WTC11 (cell line): ENCODE measurements around the gene CRNKL1. TPM values are rescaled to one million over a fixed set of nuclear protein-coding genes. Genes with fewer than 3 reads are reported as not detected.

Source experiments
- ATAC-seq: fragments of 200-7000 bp; cut with Tn5 transposase; 2 replicates; pipeline ENCODE4 v1.10.0; 2021; ENCODE audit warnings: mild to moderate bottlenecking, moderate library complexity
- CTCF ChIA-PET: fragments of 300-600 bp; sonication (Branson Sonifier 250); formaldehyde crosslinking; loops from one replicate; lab custom pipeline; 2021; ENCODE audit warnings: antibody characterized with exemption; lab: Charles Lee
- POLR2A ChIA-PET: fragments of 350-600 bp; sonication (Branson Sonifier 250); formaldehyde crosslinking; loops from one replicate; lab custom pipeline; 2021; ENCODE audit warnings: antibody characterized with exemption; lab: Charles Lee
- DNase-seq: peaks from one replicate; pipeline ENCODE4 v3.0.0; 2021; ENCODE audit warnings: low spot score
- H3K27ac Mint-ChIP-seq: 2 replicates; pipeline ENCODE4 v1.8.0; 2021; ENCODE audit warnings: mixed read lengths
- H3K27me3 Mint-ChIP-seq: 2 replicates; pipeline ENCODE4 v1.8.0; 2021; ENCODE audit warnings: low read depth, mild to moderate bottlenecking, moderate library complexity, mixed read lengths
- H3K36me3 Mint-ChIP-seq: 2 replicates; pipeline ENCODE4 v1.8.0; 2021; ENCODE audit warnings: mixed read lengths
- H3K4me1 Mint-ChIP-seq: 2 replicates; pipeline ENCODE4 v1.8.0; 2022; ENCODE audit warnings: mixed read lengths
- H3K4me3 Mint-ChIP-seq: 2 replicates; pipeline ENCODE4 v1.8.0; 2021; ENCODE audit warnings: mild to moderate bottlenecking, moderate library complexity, mixed read lengths
- H3K9me3 Mint-ChIP-seq: 2 replicates; pipeline ENCODE4 v1.8.0; 2021; ENCODE audit warnings: mixed read lengths
- ATF1 ChIP-seq: sonication (generic); formaldehyde crosslinking; IDR thresholded peaks from 2 replicates; pipeline ENCODE4 v1.8.1; 2023; ENCODE audit warnings: mild to moderate bottlenecking, moderate library complexity, missing genetic modification reagents
- CBFB ChIP-seq: sonication (generic); formaldehyde crosslinking; IDR thresholded peaks from 2 replicates; pipeline ENCODE4 v1.8.1; 2022; ENCODE audit warnings: mild to moderate bottlenecking, low read depth, missing genetic modification reagents
- CREM ChIP-seq: sonication (generic); formaldehyde crosslinking; IDR thresholded peaks from 2 replicates; pipeline ENCODE4 v1.8.1; 2022; ENCODE audit warnings: mild to moderate bottlenecking, missing genetic modification reagents, moderate library complexity
- ETV6 ChIP-seq: sonication (generic); formaldehyde crosslinking; IDR thresholded peaks from 2 replicates; pipeline ENCODE4 v1.8.1; 2022; ENCODE audit warnings: mild to moderate bottlenecking, missing genetic modification reagents
- FOXK1 ChIP-seq: sonication (generic); formaldehyde crosslinking; IDR thresholded peaks from 2 replicates; pipeline ENCODE4 v1.8.0; 2022; ENCODE audit warnings: mild to moderate bottlenecking, moderate library complexity, missing genetic modification reagents
- GRHL2 ChIP-seq: fragments of 250-450 bp; sonication (Bioruptor Pico); IDR thresholded peaks from 2 replicates; pipeline ENCODE4 v1.8.0; 2022; ENCODE audit warnings: mild to moderate bottlenecking, moderate library complexity; ENCODE audit not compliant: insufficient replicate concordance, severe bottlenecking
- HMGA2 ChIP-seq: fragments of 250-450 bp; sonication (Bioruptor Pico); IDR thresholded peaks from 2 replicates; pipeline ENCODE4 v1.4.0; 2021; ENCODE audit warnings: mild to moderate bottlenecking, moderate library complexity
- JUN ChIP-seq: sonication (generic); formaldehyde crosslinking; IDR thresholded peaks from 2 replicates; pipeline ENCODE4 v1.8.0; 2023; ENCODE audit warnings: mild to moderate bottlenecking, missing genetic modification reagents
- KAT7 ChIP-seq: sonication (generic); formaldehyde crosslinking; IDR thresholded peaks from 2 replicates; pipeline ENCODE4 v1.8.1; 2023; ENCODE audit warnings: missing genetic modification reagents, mild to moderate bottlenecking, borderline replicate concordance
- NR1H2 ChIP-seq: sonication (generic); formaldehyde crosslinking; IDR thresholded peaks from 2 replicates; pipeline ENCODE4 v1.9.0; 2021; ENCODE audit warnings: mild to moderate bottlenecking, moderate library complexity, missing genetic modification reagents
- OVOL2 ChIP-seq: fragments of 250-450 bp; sonication (Bioruptor Pico); IDR thresholded peaks from 2 replicates; pipeline ENCODE4 v1.9.0; 2021; ENCODE audit warnings: mild to moderate bottlenecking, borderline replicate concordance
- SP1 ChIP-seq: sonication (generic); formaldehyde crosslinking; conservative IDR thresholded peaks from 2 replicates; pipeline ENCODE4 v1.8.1; 2022; ENCODE audit warnings: missing genetic modification reagents
- TEAD4 ChIP-seq: sonication (generic); formaldehyde crosslinking; IDR thresholded peaks from 2 replicates; pipeline ENCODE4 v1.8.0; 2022; ENCODE audit warnings: mild to moderate bottlenecking, missing genetic modification reagents
- TP53 ChIP-seq: sonication (generic); formaldehyde crosslinking; IDR thresholded peaks from 2 replicates; pipeline ENCODE4 v1.8.1; 2023; ENCODE audit warnings: mild to moderate bottlenecking, missing genetic modification reagents
- ZNF263 ChIP-seq: sonication (generic); formaldehyde crosslinking; IDR thresholded peaks from 2 replicates; pipeline ENCODE4 v1.8.1; 2022; ENCODE audit warnings: low read depth, mild to moderate bottlenecking, moderate library complexity, missing genetic modification reagents
- ZNF317 ChIP-seq: sonication (generic); formaldehyde crosslinking; IDR thresholded peaks from 2 replicates; pipeline ENCODE4 v1.8.1; 2023; ENCODE audit warnings: low read depth, mild to moderate bottlenecking, moderate library complexity, missing genetic modification reagents, borderline replicate concordance
- ZNF396 ChIP-seq: fragments of 250-450 bp; sonication (Bioruptor Pico); IDR thresholded peaks from 2 replicates; pipeline ENCODE4 v1.8.0; 2021; ENCODE audit warnings: mild to moderate bottlenecking, moderate library complexity, borderline replicate concordance
- total RNA-seq: library from RNA; stranded (reverse); gene quantifications from 3 replicates; pipeline ENCODE4 v1.2.3, GENCODE V29; 2021
- TF ChIP-seq, protein P1 (sequence below): sonication (generic); formaldehyde crosslinking; IDR thresholded peaks from 2 replicates; pipeline ENCODE4 v1.8.1; 2023; ENCODE audit warnings: mild to moderate bottlenecking, missing genetic modification reagents, moderate library complexity
- TF ChIP-seq, protein P2 (sequence below): fragments of 250-450 bp; sonication (Bioruptor Pico); IDR thresholded peaks from 2 replicates; pipeline ENCODE4 v1.9.0; 2021; ENCODE audit warnings: mild to moderate bottlenecking
- TF ChIP-seq, protein P3 (sequence below): sonication (generic); formaldehyde crosslinking; conservative IDR thresholded peaks from 2 replicates; pipeline ENCODE4 v1.8.1; 2022; ENCODE audit warnings: mild to moderate bottlenecking, missing genetic modification reagents
- TF ChIP-seq, protein P4 (sequence below): sonication (generic); formaldehyde crosslinking; IDR thresholded peaks from 2 replicates; pipeline ENCODE4 v1.8.0; 2022; ENCODE audit warnings: mild to moderate bottlenecking, missing genetic modification reagents
- TF ChIP-seq, protein P5 (sequence below): fragments of 200-600 bp; IDR thresholded peaks from 2 replicates; pipeline ENCODE4 v1.8.0; 2022; ENCODE audit warnings: antibody characterized with exemption
- TF ChIP-seq, protein P6 (sequence below): sonication (generic); formaldehyde crosslinking; IDR thresholded peaks from 2 replicates; pipeline ENCODE4 v1.8.0; 2022; ENCODE audit warnings: mild to moderate bottlenecking, missing genetic modification reagents
- TF ChIP-seq, protein P7 (sequence below): sonication (generic); formaldehyde crosslinking; IDR thresholded peaks from 2 replicates; pipeline ENCODE4 v1.8.1; 2023; ENCODE audit warnings: mild to moderate bottlenecking, moderate library complexity, missing genetic modification reagents
- TF ChIP-seq, protein P8 (sequence below): fragments of 250-450 bp; sonication (Bioruptor Pico); IDR thresholded peaks from 2 replicates; pipeline ENCODE4 v1.9.0; 2021; ENCODE audit warnings: mild to moderate bottlenecking, borderline replicate concordance

Gene CRNKL1
- total RNA-seq, 1 experiment from 2014 or later, result 22.2 TPM

DNA sequence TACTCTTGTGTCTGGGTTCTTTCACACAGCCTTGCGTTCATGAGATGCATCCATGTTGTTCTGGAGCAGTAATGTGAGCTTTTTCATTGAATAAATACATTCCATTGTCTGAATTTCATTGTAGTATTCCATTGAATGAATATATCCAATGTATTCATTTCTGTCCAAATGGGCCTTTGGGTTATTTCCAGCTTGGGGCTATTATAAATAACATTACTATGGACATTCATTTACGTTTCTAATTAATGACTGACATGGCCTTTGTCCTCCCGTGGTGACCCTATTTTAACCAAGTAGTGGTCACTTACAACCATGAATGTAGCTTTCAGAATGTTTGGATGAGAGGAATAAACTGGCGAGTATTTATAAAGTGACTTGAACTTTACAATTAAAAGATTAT is 65.2 kb downstream of the CRNKL1 start:
- Mint-ChIP-seq H3K9me3 (no peaks in the 10 kb centered on the region), H3K4me3 (no peak overlapping the region), H3K27ac (no peak overlapping the region), H3K4me1 (peaks cover 15% of the 10 kb centered on the region), H3K27me3 (no peaks in the 10 kb centered on the region), H3K36me3 (no peaks in the 10 kb centered on the region)
- TF ChIP-seq TP53 (no peak), ATF1 (CRISPR knock-in tag) (no peak), GRHL2 (CRISPR knock-in tag) (no peak), ZNF396 (no peak), ZNF317 (CRISPR knock-in tag) (no peak), NR1H2 (no peak), JUN (no peak)
- TF ChIP-seq, protein P1, sequence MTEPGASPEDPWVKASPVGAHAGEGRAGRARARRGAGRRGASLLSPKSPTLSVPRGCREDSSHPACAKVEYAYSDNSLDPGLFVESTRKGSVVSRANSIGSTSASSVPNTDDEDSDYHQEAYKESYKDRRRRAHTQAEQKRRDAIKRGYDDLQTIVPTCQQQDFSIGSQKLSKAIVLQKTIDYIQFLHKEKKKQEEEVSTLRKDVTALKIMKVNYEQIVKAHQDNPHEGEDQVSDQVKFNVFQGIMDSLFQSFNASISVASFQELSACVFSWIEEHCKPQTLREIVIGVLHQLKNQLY (CRISPR knock-in tag), result no peak
- TF ChIP-seq, protein P2, sequence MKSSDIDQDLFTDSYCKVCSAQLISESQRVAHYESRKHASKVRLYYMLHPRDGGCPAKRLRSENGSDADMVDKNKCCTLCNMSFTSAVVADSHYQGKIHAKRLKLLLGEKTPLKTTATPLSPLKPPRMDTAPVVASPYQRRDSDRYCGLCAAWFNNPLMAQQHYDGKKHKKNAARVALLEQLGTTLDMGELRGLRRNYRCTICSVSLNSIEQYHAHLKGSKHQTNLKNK (CRISPR knock-in tag), result no peak
- TF ChIP-seq, protein P3, sequence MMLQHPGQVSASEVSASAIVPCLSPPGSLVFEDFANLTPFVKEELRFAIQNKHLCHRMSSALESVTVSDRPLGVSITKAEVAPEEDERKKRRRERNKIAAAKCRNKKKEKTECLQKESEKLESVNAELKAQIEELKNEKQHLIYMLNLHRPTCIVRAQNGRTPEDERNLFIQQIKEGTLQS (CRISPR knock-in tag), result no peak
- TF ChIP-seq, protein P4, sequence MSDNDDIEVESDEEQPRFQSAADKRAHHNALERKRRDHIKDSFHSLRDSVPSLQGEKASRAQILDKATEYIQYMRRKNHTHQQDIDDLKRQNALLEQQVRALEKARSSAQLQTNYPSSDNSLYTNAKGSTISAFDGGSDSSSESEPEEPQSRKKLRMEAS (CRISPR knock-in tag), result no peak
- TF ChIP-seq, protein P5, sequence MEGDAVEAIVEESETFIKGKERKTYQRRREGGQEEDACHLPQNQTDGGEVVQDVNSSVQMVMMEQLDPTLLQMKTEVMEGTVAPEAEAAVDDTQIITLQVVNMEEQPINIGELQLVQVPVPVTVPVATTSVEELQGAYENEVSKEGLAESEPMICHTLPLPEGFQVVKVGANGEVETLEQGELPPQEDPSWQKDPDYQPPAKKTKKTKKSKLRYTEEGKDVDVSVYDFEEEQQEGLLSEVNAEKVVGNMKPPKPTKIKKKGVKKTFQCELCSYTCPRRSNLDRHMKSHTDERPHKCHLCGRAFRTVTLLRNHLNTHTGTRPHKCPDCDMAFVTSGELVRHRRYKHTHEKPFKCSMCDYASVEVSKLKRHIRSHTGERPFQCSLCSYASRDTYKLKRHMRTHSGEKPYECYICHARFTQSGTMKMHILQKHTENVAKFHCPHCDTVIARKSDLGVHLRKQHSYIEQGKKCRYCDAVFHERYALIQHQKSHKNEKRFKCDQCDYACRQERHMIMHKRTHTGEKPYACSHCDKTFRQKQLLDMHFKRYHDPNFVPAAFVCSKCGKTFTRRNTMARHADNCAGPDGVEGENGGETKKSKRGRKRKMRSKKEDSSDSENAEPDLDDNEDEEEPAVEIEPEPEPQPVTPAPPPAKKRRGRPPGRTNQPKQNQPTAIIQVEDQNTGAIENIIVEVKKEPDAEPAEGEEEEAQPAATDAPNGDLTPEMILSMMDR, result no peak
- no peak for DNase-seq
- ChIA-PET POLR2A (no interaction called here), CTCF (no interaction called here)
- ATAC-seq, result no peak

DNA sequence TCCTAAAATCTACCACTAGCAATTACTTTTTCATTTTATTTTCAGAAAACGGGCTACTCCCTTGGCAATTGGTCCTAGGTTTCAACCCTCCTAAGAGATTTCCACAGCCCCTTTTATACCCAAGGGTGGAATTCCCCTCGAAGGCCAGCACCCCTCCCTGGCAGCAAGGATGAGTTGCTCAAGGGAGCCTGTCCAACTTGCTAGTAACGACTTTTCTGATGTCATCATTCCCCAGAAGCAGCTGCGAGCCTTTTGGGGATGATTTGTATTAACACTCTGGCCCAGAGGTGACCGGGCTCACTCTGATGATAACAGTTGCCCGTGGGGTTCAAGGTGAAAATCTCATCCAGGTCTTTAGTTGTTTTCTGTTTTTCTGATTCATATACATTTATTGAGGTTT is 65.8 kb downstream of the CRNKL1 start:
- ChIA-PET CTCF (no interaction called here), POLR2A (no interaction called here)
- no peak for ATAC-seq
- TF ChIP-seq OVOL2 (CRISPR knock-in tag) (no peak), CREM (no peak), HMGA2 (CRISPR knock-in tag) (no peak), ZNF263 (CRISPR knock-in tag) (no peak), SP1 (no peak), FOXK1 (CRISPR knock-in tag) (no peak), CBFB (no peak), KAT7 (CRISPR knock-in tag) (no peak), ETV6 (CRISPR knock-in tag) (no peak), NR1H2 (no peak), TEAD4 (no peak)
- TF ChIP-seq, protein P6, sequence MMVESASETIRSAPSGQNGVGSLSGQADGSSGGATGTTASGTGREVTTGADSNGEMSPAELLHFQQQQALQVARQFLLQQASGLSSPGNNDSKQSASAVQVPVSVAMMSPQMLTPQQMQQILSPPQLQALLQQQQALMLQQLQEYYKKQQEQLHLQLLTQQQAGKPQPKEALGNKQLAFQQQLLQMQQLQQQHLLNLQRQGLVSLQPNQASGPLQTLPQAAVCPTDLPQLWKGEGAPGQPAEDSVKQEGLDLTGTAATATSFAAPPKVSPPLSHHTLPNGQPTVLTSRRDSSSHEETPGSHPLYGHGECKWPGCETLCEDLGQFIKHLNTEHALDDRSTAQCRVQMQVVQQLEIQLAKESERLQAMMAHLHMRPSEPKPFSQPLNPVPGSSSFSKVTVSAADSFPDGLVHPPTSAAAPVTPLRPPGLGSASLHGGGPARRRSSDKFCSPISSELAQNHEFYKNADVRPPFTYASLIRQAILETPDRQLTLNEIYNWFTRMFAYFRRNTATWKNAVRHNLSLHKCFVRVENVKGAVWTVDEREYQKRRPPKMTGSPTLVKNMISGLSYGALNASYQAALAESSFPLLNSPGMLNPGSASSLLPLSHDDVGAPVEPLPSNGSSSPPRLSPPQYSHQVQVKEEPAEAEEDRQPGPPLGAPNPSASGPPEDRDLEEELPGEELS (CRISPR knock-in tag), result no peak
- TF ChIP-seq, protein P7, sequence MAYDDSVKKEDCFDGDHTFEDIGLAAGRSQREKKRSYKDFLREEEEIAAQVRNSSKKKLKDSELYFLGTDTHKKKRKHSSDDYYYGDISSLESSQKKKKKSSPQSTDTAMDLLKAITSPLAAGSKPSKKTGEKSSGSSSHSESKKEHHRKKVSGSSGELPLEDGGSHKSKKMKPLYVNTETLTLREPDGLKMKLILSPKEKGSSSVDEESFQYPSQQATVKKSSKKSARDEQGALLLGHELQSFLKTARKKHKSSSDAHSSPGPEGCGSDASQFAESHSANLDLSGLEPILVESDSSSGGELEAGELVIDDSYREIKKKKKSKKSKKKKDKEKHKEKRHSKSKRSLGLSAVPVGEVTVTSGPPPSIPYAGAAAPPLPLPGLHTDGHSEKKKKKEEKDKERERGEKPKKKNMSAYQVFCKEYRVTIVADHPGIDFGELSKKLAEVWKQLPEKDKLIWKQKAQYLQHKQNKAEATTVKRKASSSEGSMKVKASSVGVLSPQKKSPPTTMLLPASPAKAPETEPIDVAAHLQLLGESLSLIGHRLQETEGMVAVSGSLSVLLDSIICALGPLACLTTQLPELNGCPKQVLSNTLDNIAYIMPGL (CRISPR knock-in tag), result no peak
- TF ChIP-seq, protein P8, sequence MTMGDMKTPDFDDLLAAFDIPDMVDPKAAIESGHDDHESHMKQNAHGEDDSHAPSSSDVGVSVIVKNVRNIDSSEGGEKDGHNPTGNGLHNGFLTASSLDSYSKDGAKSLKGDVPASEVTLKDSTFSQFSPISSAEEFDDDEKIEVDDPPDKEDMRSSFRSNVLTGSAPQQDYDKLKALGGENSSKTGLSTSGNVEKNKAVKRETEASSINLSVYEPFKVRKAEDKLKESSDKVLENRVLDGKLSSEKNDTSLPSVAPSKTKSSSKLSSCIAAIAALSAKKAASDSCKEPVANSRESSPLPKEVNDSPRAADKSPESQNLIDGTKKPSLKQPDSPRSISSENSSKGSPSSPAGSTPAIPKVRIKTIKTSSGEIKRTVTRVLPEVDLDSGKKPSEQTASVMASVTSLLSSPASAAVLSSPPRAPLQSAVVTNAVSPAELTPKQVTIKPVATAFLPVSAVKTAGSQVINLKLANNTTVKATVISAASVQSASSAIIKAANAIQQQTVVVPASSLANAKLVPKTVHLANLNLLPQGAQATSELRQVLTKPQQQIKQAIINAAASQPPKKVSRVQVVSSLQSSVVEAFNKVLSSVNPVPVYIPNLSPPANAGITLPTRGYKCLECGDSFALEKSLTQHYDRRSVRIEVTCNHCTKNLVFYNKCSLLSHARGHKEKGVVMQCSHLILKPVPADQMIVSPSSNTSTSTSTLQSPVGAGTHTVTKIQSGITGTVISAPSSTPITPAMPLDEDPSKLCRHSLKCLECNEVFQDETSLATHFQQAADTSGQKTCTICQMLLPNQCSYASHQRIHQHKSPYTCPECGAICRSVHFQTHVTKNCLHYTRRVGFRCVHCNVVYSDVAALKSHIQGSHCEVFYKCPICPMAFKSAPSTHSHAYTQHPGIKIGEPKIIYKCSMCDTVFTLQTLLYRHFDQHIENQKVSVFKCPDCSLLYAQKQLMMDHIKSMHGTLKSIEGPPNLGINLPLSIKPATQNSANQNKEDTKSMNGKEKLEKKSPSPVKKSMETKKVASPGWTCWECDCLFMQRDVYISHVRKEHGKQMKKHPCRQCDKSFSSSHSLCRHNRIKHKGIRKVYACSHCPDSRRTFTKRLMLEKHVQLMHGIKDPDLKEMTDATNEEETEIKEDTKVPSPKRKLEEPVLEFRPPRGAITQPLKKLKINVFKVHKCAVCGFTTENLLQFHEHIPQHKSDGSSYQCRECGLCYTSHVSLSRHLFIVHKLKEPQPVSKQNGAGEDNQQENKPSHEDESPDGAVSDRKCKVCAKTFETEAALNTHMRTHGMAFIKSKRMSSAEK (CRISPR knock-in tag), result no peak

More for the DNA sequence above, 65.8 kb downstream of the CRNKL1 start:
- no peak for DNase-seq
- no peaks in the 10 kb centered on the region for H3K27me3 Mint-ChIP-seq
- no peaks in the 10 kb centered on the region for H3K9me3 Mint-ChIP-seq
- no peak overlapping the region for H3K27ac Mint-ChIP-seq
- H3K4me3 Mint-ChIP-seq, result no peak overlapping the region
- H3K4me1 Mint-ChIP-seq, result peaks cover 9% of the 10 kb centered on the region
- H3K36me3 Mint-ChIP-seq, result no peaks in the 10 kb centered on the region
